K562 treated with DMSO at 1 percent for 4 hours (cell line): ENCODE results near the gene EIF3I. TPM values are rescaled to one million over a fixed set of nuclear protein-coding genes. Genes with fewer than 3 reads are reported as not detected.

ENCODE experiments used
- total RNA-seq: library from RNA; unstranded; fragments of 300-600 nt; gene quantifications from 2 replicates; pipeline ENCODE4 v1.2.3, GENCODE V29; 2022; ENCODE audit not compliant: insufficient read depth

The EIF3I gene
- 336 and 344 TPM in 2 replicates for total RNA-seq

GRCh38 chr1:32221980-32222755 is at the start of gene EIF3I, which contains the start of gene TMEM234:
EIF3I (plus strand) TSS chr1:32222407; CDS start chr1:32222442, 35 bp downstream.
TMEM234 (minus strand) TSS chr1:32222353; CDS start chr1:32222322, 31 bp downstream.

GRCh38 chr1:32179443-32180185 is 42.6 kb upstream of the EIF3I start, which contains the start of gene TXLNA:
TXLNA (plus strand) TSS chr1:32179675; CDS start chr1:32180346, 671 bp downstream.

GRCh38 chr1:32200226-32201010 is 21.8 kb upstream of the EIF3I start, which contains the start of gene CCDC28B:
CCDC28B (plus strand) TSS chr1:32200595; CDS start chr1:32201936, 1,341 bp downstream.

GRCh38 chr1:32205401-32206370 is 16.5 kb upstream of the EIF3I start, which contains the start of gene IQCC:
IQCC (plus strand) TSS chr1:32205671; CDS start chr1:32205682, 11 bp downstream.

GRCh38 chr1:32208891-32209328 is 13.3 kb upstream of the EIF3I start, which contains the start of gene DCDC2B:
DCDC2B (plus strand) TSS chr1:32209089; CDS start chr1:32209094, 5 bp downstream.

GRCh38 chr1:32246888-32247273 is 24.7 kb downstream of the EIF3I start, which contains the start of gene FAM167B:
FAM167B (plus strand) TSS chr1:32247222; CDS start chr1:32247422, 200 bp downstream.

GRCh38 chr1:32250893-32251716 is 28.9 kb downstream of the EIF3I start, which contains the start of gene LCK:
LCK (plus strand) TSS chr1:32251265; CDS start chr1:32274330, 23,065 bp downstream.

Other genes starting within 250 kb of the EIF3I start
- 131 and 140 TPM in 2 replicates for gene KHDRBS1, start 208.5 kb upstream of the EIF3I start, total RNA-seq
- gene TMEM39B, start 149.5 kb upstream of the EIF3I start, total RNA-seq: 31.6 and 35.5 TPM in 2 replicates
- 16.6 and 21.4 TPM in 2 replicates for gene KPNA6, start 114.4 kb upstream of the EIF3I start, total RNA-seq
- gene TXLNA, start 42.7 kb upstream of the EIF3I start, total RNA-seq: 39.0 and 39.7 TPM in 2 replicates
- gene CCDC28B, start 21.8 kb upstream of the EIF3I start, total RNA-seq: 26.5 and 34.8 TPM in 2 replicates
- gene IQCC, start 16.7 kb upstream of the EIF3I start, total RNA-seq: 6.0 and 6.8 TPM in 2 replicates
- gene DCDC2B, start 13.3 kb upstream of the EIF3I start, total RNA-seq: not detected in 2 replicates
- 5.3 and 6.7 TPM in 2 replicates for gene TMEM234, start 54 bp upstream of the EIF3I start, total RNA-seq
- not detected in 2 replicates for gene FAM167B, start 24.8 kb downstream of the EIF3I start, total RNA-seq
- not detected in 2 replicates for gene LCK, start 28.9 kb downstream of the EIF3I start, total RNA-seq
- gene HDAC1, start 69.7 kb downstream of the EIF3I start, total RNA-seq: 207 and 208 TPM in 2 replicates
- gene MARCKSL1, start 113.8 kb downstream of the EIF3I start, total RNA-seq: 73.9 and 74.4 TPM in 2 replicates
- gene FAM229A, start 140.1 kb downstream of the EIF3I start, total RNA-seq: 21.4 and 29.8 TPM in 2 replicates
- 2.4 TPM in 1 of 2 replicates, not detected in the other for gene TSSK3, start 140.1 kb downstream of the EIF3I start, total RNA-seq
- 36.4 and 60.1 TPM in 2 replicates for gene BSDC1, start 172.0 kb downstream of the EIF3I start, total RNA-seq
- not detected in 2 replicates for gene ZBTB8B, start 242.7 kb downstream of the EIF3I start, total RNA-seq